Activated CD8-positive, alpha-beta memory T cell treated with anti-CD3 and anti-CD28 coated beads, Interleukin-2, amount 50 U/mL, for 4 hours (primary cell): ENCODE measurements around the gene CAP2.

Experiments used
- DNase-seq: peaks from one replicate; pipeline ENCODE4 v3.0.0-alpha.2; 2020

CAP2 gene

GRCh38 chr6:17442196-17442595, 48.8 kb downstream of the CAP2 start:
- no peak for DNase-seq

GRCh38 chr6:17446713-17447112, 53.3 kb downstream of the CAP2 start:
- no peak for DNase-seq

GRCh38 chr6:17448165-17448564, 54.8 kb downstream of the CAP2 start:
- no peak for DNase-seq

- no peak for DNase-seq
Observed at GRCh38 chr6:17450397-17450796, 57.0 kb downstream of the CAP2 start.

GRCh38 chr6:17450832-17451231, 57.4 kb downstream of the CAP2 start:
- no peak for DNase-seq

GRCh38 chr6:17452096-17452495, 58.7 kb downstream of the CAP2 start:
- no peak for DNase-seq

- no peak for DNase-seq
Observed at GRCh38 chr6:17454316-17455005, 61.1 kb downstream of the CAP2 start.

- no peak for DNase-seq
Observed at GRCh38 chr6:17455919-17456318, 62.5 kb downstream of the CAP2 start.

GRCh38 chr6:17456711-17457110, 63.3 kb downstream of the CAP2 start:
- no peak for DNase-seq

GRCh38 chr6:17457405-17457804, 64.0 kb downstream of the CAP2 start:
- DNase-seq, result no peak

GRCh38 chr6:17457956-17458355, 64.6 kb downstream of the CAP2 start:
- no peak for DNase-seq

GRCh38 chr6:17458966-17459365, 65.6 kb downstream of the CAP2 start:
- no peak for DNase-seq

GRCh38 chr6:17460862-17461261, 67.5 kb downstream of the CAP2 start:
- no peak for DNase-seq

- DNase-seq, result no peak
Observed at GRCh38 chr6:17466147-17466546, 72.8 kb downstream of the CAP2 start.

- DNase-seq, result no peak
Observed at GRCh38 chr6:17466707-17467106, 73.3 kb downstream of the CAP2 start.

- DNase-seq, result no peak
Observed at GRCh38 chr6:17469006-17469832, 75.8 kb downstream of the CAP2 start.

GRCh38 chr6:17470202-17470937, 77.0 kb downstream of the CAP2 start:
- no peak for DNase-seq

- DNase-seq, result no peak
Observed at GRCh38 chr6:17470938-17471327, 77.5 kb downstream of the CAP2 start.

GRCh38 chr6:17472653-17473183, 79.3 kb downstream of the CAP2 start:
- DNase-seq, result no peak

- no peak for DNase-seq
Observed at GRCh38 chr6:17473554-17473953, 80.2 kb downstream of the CAP2 start.

- no peak for DNase-seq
Observed at GRCh38 chr6:17474289-17474688, 80.9 kb downstream of the CAP2 start.

- no peak for DNase-seq
Observed at GRCh38 chr6:17475606-17476244, 82.3 kb downstream of the CAP2 start.

GRCh38 chr6:17476511-17476910, 83.1 kb downstream of the CAP2 start:
- DNase-seq, result no peak
